K562 (cell line): Measurements from ENCODE around the gene DNAJC2. TPM values are rescaled to one million over a fixed set of nuclear protein-coding genes. Genes with fewer than 3 reads are reported as not detected.
A peak's percentile ranks its signal among the peaks of the same experiment; 100 is the strongest.

ENCODE experiments used
- ARID2 ChIP-seq: fragments of 450-650 bp; IDR thresholded peaks from 2 replicates; pipeline ENCODE4 v1.6.1; 2017; ENCODE audit warnings: antibody characterized with exemption, mild to moderate bottlenecking
- DDX20 ChIP-seq: fragments of 450-650 bp; IDR thresholded peaks from 2 replicates; pipeline ENCODE4 v1.6.1; 2016; ENCODE audit warnings: missing genetic modification characterization, low read depth, mild to moderate bottlenecking, missing compliant biosample characterization, moderate library complexity
- GATA2 ChIP-seq: sonication (generic); formaldehyde crosslinking; IDR thresholded peaks from 2 replicates; pipeline ENCODE4 v1.4.0; 2020; ENCODE audit warnings: mild to moderate bottlenecking, missing genetic modification reagents
- GTF2A2 ChIP-seq: IDR thresholded peaks from 2 replicates; pipeline ENCODE4 v1.6.1; 2016; ENCODE audit warnings: mild to moderate bottlenecking, missing genetic modification characterization, missing compliant biosample characterization
- GTF2F1 ChIP-seq: IDR thresholded peaks from 2 replicates; pipeline ENCODE4 v1.6.1; 2011; ENCODE audit warnings: low read depth, low read length, improper control_type of control experiment
- KDM4B ChIP-seq, 2 experiments: fragments of 450-650 bp in 1 of 2; sonication (generic) in 1 of 2; IDR thresholded peaks; 2 replicates each; pipeline ENCODE4 v1.6.1; 2016 to 2017; ENCODE audit warnings: borderline replicate concordance in 2 of 2, antibody characterized with exemption in 1 of 2, low read depth in 1 of 2, mild to moderate bottlenecking in 1 of 2
- PYGO2 ChIP-seq: fragments of 450-650 bp; IDR thresholded peaks from 2 replicates; pipeline ENCODE4 v1.6.1; 2016; ENCODE audit warnings: mild to moderate bottlenecking, missing genetic modification characterization, moderate library complexity, missing compliant biosample characterization
- SLC30A9 ChIP-seq: fragments of 250-450 bp; sonication (Bioruptor Pico); IDR thresholded peaks from 2 replicates; pipeline ENCODE4 v1.8.0; 2022; ENCODE audit warnings: mild to moderate bottlenecking, moderate library complexity
- SMAD3 ChIP-seq: fragments of 450-650 bp; formaldehyde crosslinking; conservative IDR thresholded peaks from 2 replicates; pipeline ENCODE4 v1.4.0; 2020; ENCODE audit warnings: mild to moderate bottlenecking
- SOX6 ChIP-seq: fragments of 450-650 bp; IDR thresholded peaks from 2 replicates; pipeline ENCODE4 v1.6.1; 2014; ENCODE audit warnings: mild to moderate bottlenecking
- STAG1 ChIP-seq: sonication (generic); formaldehyde crosslinking; IDR thresholded peaks from 2 replicates; pipeline ENCODE4 v1.5.0; 2020; ENCODE audit warnings: missing genetic modification reagents, borderline replicate concordance
- SUPT5H ChIP-seq: fragments of 450-650 bp; IDR thresholded peaks from 2 replicates; pipeline ENCODE4 v1.6.1; 2016
- TSC22D4 ChIP-seq: fragments of 450-650 bp; IDR thresholded peaks from 2 replicates; pipeline ENCODE4 v1.6.1; 2016; ENCODE audit warnings: missing genetic modification characterization, missing biosample characterization, control low read depth
- ZFP30 ChIP-seq: fragments of 250-450 bp; sonication (Bioruptor Pico); IDR thresholded peaks from 2 replicates; pipeline ENCODE4 v1.8.0; 2022; ENCODE audit warnings: moderate library complexity, mild to moderate bottlenecking, inconsistent platforms, borderline replicate concordance
- ZNF184 ChIP-seq: sonication (generic); formaldehyde crosslinking; IDR thresholded peaks from 2 replicates; pipeline ENCODE4 v1.5.0; 2020; ENCODE audit warnings: missing genetic modification reagents
- ZNF507 ChIP-seq: conservative IDR thresholded peaks from 2 replicates; pipeline ENCODE4 v1.6.1; 2017; ENCODE audit warnings: missing genetic modification characterization, missing compliant biosample characterization
- ZNF551 ChIP-seq: fragments of 250-450 bp; sonication (Bioruptor Pico); IDR thresholded peaks from 2 replicates; pipeline ENCODE4 v1.5.0; 2021; ENCODE audit warnings: mild to moderate bottlenecking, moderate library complexity
- polyA plus RNA-seq, 8 experiments: library from polyadenylated mRNA; depleted of rRNA in 4 of 8; stranded (reverse) in 5 of 8; unstranded in 3 of 8; fragments of >200 nt; fragmentation: Nextera tagmentation in 2 of 8; fragmentation: Illumina TruSeq in 1 of 8; extraction: Ambion mirVana in 2 of 8; extraction: Trizol in 1 of 8; gene quantifications; 2 replicates each; pipeline versions ENCODE4 v1.2.1 to v1.2.3, GENCODE V29; 2011 to 2014; ENCODE audit warnings: inconsistent platforms in 1 of 8, missing spikeins in 1 of 8
- total RNA-seq, 7 experiments: library from RNA; depleted of rRNA in 6 of 7; stranded (reverse); fragments of >200 nt in 6 of 7; fragmentation: Illumina TruSeq in 2 of 7; extraction: Trizol in 2 of 7; gene quantifications; 2 replicates each; pipeline versions ENCODE4 v1.2.1 to v1.2.3, GENCODE V29; 2011 to 2021; ENCODE audit warnings: low replicate concordance in 1 of 7
- TF ChIP-seq, protein P1 (sequence below): sonication (generic); formaldehyde crosslinking; IDR thresholded peaks from 2 replicates; pipeline ENCODE4 v1.8.1; 2023; ENCODE audit warnings: mild to moderate bottlenecking, missing genetic modification reagents
- TF ChIP-seq, protein P2 (sequence below): fragments of 450-650 bp; IDR thresholded peaks from 2 replicates; pipeline ENCODE4 v1.6.1; 2016
- TF ChIP-seq, protein P3 (sequence below): fragments of 450-650 bp; IDR thresholded peaks from 2 replicates; pipeline ENCODE4 v1.6.1; 2016; ENCODE audit warnings: antibody characterized with exemption
- TF ChIP-seq, protein P4 (sequence below), 3 experiments: fragments of 200-800 bp in 1 of 3; fragments of 250-450 bp in 1 of 3; fragments of 450-650 bp in 1 of 3; sonication (Bioruptor Pico) in 1 of 3; sonication (Bioruptor generic) in 1 of 3; formaldehyde crosslinking in 1 of 3; IDR thresholded peaks; 2 replicates each; pipeline versions ENCODE4 v1.6.1 to v1.8.0; 2016 to 2022; ENCODE audit warnings: mild to moderate bottlenecking in 2 of 3, missing genetic modification characterization in 2 of 3, missing compliant biosample characterization in 1 of 3, moderate library complexity in 1 of 3

The DNAJC2 gene
- total and polyA plus RNA-seq, 9 of the 15 experiments (the other 6 are each of a cell fraction or from before 2014, with no cell fraction given) = 40.2 to 157 (median 92.1) TPM

DNA sequence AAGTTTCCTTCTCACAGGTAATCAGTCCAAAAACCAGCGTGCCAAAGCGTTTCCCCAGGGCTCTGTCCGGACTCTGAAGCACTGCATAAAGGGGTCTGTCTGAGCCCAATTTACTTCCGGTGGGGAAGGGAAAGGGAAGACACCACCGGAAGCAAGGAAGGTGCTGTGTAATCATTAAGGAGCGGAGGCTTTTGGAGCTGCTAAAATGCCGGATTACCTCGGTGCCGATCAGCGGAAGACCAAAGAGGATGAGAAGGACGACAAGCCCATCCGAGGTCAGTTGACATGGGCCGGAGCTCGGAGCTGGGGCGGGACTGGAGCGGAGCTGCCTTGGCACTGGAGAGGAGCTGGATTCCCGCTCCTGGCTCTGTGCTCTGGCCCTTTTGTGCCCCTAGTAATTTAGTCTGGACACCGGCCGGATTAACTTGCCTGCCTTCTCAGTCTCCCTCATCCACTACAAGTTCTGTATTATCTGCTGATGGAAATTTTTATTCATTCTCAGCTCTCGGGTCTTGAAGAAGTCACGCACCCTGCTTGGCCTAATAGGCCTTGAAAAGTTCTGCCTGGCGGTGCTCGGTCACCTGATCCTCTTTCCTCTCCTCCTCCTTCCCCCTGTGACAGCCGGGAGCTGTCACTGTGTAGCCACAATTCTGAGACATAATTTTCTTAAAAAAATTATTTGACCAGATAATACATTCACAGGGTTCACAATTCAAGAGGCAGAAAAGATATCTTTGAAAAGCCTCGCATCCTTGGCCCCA, 3.1 kb upstream of the DNAJC2 start, which contains the start of gene PSMC2 (continued):
- TF ChIP-seq, protein P1, sequence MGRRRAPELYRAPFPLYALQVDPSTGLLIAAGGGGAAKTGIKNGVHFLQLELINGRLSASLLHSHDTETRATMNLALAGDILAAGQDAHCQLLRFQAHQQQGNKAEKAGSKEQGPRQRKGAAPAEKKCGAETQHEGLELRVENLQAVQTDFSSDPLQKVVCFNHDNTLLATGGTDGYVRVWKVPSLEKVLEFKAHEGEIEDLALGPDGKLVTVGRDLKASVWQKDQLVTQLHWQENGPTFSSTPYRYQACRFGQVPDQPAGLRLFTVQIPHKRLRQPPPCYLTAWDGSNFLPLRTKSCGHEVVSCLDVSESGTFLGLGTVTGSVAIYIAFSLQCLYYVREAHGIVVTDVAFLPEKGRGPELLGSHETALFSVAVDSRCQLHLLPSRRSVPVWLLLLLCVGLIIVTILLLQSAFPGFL (CRISPR knock-in tag) = no peak
- TF ChIP-seq, protein P2, sequence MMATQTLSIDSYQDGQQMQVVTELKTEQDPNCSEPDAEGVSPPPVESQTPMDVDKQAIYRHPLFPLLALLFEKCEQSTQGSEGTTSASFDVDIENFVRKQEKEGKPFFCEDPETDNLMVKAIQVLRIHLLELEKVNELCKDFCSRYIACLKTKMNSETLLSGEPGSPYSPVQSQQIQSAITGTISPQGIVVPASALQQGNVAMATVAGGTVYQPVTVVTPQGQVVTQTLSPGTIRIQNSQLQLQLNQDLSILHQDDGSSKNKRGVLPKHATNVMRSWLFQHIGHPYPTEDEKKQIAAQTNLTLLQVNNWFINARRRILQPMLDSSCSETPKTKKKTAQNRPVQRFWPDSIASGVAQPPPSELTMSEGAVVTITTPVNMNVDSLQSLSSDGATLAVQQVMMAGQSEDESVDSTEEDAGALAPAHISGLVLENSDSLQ = peak; percentile 53
- TF ChIP-seq SMAD3 (CRISPR knock-in tag) = 0 out of 2 replicates have a peak, but pooled peaks have one; percentile 8
- no peak for TF ChIP-seq DDX20
- TF ChIP-seq KDM4B (IDR thresholded peaks at IDR 0.05; ENCODE audit: borderline replicate concordance in 2 of 2, low read depth in 1 of 2) = peak in 1 of 2 experiments; percentile 76; a peak in 1 of 4 replicates
- TF ChIP-seq SUPT5H = peak; percentile 89
- no peak for TF ChIP-seq ZNF551 (CRISPR knock-in tag)
- 0 out of 2 replicates have a peak, but pooled peaks have one; percentile 8 for TF ChIP-seq SOX6
- TF ChIP-seq, protein P3, sequence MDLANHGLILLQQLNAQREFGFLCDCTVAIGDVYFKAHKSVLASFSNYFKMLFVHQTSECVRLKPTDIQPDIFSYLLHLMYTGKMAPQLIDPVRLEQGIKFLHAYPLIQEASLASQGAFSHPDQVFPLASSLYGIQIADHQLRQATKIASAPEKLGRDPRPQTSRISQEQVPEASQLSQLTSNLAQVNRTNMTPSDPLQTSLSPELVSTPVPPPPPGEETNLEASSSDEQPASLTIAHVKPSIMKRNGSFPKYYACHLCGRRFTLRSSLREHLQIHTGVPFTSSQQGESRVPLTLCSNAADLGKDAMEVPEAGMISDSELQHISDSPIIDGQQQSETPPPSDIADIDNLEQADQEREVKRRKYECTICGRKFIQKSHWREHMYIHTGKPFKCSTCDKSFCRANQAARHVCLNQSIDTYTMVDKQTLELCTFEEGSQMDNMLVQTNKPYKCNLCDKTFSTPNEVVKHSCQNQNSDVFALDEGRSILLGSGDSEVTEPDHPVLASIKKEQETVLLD = no peak
- TF ChIP-seq STAG1 = no peak
- TF ChIP-seq ARID2 = no peak
- 0 out of 2 replicates have a peak, but pooled peaks have one; percentile 39 for TF ChIP-seq PYGO2 (tag)
- no peak for TF ChIP-seq ZFP30 (CRISPR knock-in tag)
- TF ChIP-seq ZNF184 (CRISPR knock-in tag) = no peak
- no peak for TF ChIP-seq GTF2F1
- TF ChIP-seq ZNF507 (tag) = no peak
- TF ChIP-seq GTF2A2 (tag) = no peak
- no peak for TF ChIP-seq TSC22D4 (tag)
- TF ChIP-seq, protein P4, sequence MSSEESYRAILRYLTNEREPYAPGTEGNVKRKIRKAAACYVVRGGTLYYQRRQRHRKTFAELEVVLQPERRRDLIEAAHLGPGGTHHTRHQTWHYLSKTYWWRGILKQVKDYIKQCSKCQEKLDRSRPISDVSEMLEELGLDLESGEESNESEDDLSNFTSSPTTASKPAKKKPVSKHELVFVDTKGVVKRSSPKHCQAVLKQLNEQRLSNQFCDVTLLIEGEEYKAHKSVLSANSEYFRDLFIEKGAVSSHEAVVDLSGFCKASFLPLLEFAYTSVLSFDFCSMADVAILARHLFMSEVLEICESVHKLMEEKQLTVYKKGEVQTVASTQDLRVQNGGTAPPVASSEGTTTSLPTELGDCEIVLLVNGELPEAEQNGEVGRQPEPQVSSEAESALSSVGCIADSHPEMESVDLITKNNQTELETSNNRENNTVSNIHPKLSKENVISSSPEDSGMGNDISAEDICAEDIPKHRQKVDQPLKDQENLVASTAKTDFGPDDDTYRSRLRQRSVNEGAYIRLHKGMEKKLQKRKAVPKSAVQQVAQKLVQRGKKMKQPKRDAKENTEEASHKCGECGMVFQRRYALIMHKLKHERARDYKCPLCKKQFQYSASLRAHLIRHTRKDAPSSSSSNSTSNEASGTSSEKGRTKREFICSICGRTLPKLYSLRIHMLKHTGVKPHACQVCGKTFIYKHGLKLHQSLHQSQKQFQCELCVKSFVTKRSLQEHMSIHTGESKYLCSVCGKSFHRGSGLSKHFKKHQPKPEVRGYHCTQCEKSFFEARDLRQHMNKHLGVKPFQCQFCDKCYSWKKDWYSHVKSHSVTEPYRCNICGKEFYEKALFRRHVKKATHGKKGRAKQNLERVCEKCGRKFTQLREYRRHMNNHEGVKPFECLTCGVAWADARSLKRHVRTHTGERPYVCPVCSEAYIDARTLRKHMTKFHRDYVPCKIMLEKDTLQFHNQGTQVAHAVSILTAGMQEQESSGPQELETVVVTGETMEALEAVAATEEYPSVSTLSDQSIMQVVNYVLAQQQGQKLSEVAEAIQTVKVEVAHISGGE (CRISPR knock-in tag; IDR thresholded peaks at IDR 0.05) = peak; percentile 94 to 99 (median 99)
- TF ChIP-seq SLC30A9 (CRISPR knock-in tag) = no peak
- no peak for TF ChIP-seq GATA2 (CRISPR knock-in tag)
